HepG2 (cell line): Measurements from ENCODE around the gene YPEL3. TPM values are rescaled to one million over a fixed set of nuclear protein-coding genes. Genes with fewer than 3 reads are reported as not detected.

Experiments
- ARNT ChIP-seq: fragments of 450-650 bp; IDR thresholded peaks from 2 replicates; pipeline ENCODE4 v1.6.1; 2017
- BRCA1 ChIP-seq: sonication (generic); formaldehyde crosslinking; IDR thresholded peaks from 2 replicates; pipeline ENCODE4 v1.4.0; 2020; ENCODE audit warnings: missing genetic modification reagents
- FOXP1 ChIP-seq, 2 experiments: fragments of 450-650 bp in 1 of 2; IDR thresholded peaks; 2 replicates each; pipeline ENCODE4 v1.6.1; 2017 to 2018; ENCODE audit warnings: antibody characterized with exemption in 1 of 2
- HNRNPUL1 ChIP-seq: fragments of 200-400 bp; formaldehyde crosslinking; IDR thresholded peaks from 2 replicates; pipeline ENCODE4 v1.6.1; 2017; ENCODE audit warnings: low read depth, mild to moderate bottlenecking, low read length, moderate library complexity
- HOXA7 ChIP-seq: sonication (generic); formaldehyde crosslinking; IDR thresholded peaks from 2 replicates; pipeline ENCODE4 v1.8.1; 2022; ENCODE audit warnings: mild to moderate bottlenecking, missing genetic modification reagents, moderate library complexity
- NFAT5 ChIP-seq: sonication (generic); formaldehyde crosslinking; IDR thresholded peaks from 2 replicates; pipeline ENCODE4 v1.4.0; 2020; ENCODE audit warnings: missing genetic modification reagents
- NR2F2 ChIP-seq: IDR thresholded peaks from 2 replicates; pipeline ENCODE4 v1.6.1; 2012; ENCODE audit warnings: low read depth, inconsistent platforms, borderline replicate concordance
- NRL ChIP-seq: sonication (generic); formaldehyde crosslinking; IDR thresholded peaks from 2 replicates; pipeline ENCODE4 v1.5.0; 2020; ENCODE audit warnings: missing genetic modification reagents, mild to moderate bottlenecking, moderate library complexity, borderline replicate concordance
- RFX1 ChIP-seq: fragments of 450-650 bp; IDR thresholded peaks from 2 replicates; pipeline ENCODE4 v1.6.1; 2017
- ZBTB7B ChIP-seq: sonication (generic); formaldehyde crosslinking; IDR thresholded peaks from 2 replicates; pipeline ENCODE4 v1.4.0; 2020; ENCODE audit warnings: missing genetic modification reagents
- ZNF264 ChIP-seq: sonication (generic); formaldehyde crosslinking; IDR thresholded peaks from 2 replicates; pipeline ENCODE4 v1.4.0; 2020; ENCODE audit warnings: missing genetic modification reagents
- ZNF292 ChIP-seq: sonication (generic); formaldehyde crosslinking; IDR thresholded peaks from 2 replicates; pipeline ENCODE4 v1.8.1; 2022; ENCODE audit warnings: mild to moderate bottlenecking, low read depth, missing genetic modification reagents, borderline replicate concordance
- ZNF432 ChIP-seq: sonication (generic); formaldehyde crosslinking; IDR thresholded peaks from 2 replicates; pipeline ENCODE4 v1.5.0; 2020; ENCODE audit warnings: missing genetic modification reagents, mild to moderate bottlenecking, borderline replicate concordance
- ZNF451 ChIP-seq: sonication (generic); formaldehyde crosslinking; IDR thresholded peaks from 2 replicates; pipeline ENCODE4 v1.5.0; 2020; ENCODE audit warnings: mild to moderate bottlenecking, missing genetic modification reagents
- ZNF543 ChIP-seq: sonication (generic); formaldehyde crosslinking; IDR thresholded peaks from 2 replicates; pipeline ENCODE4 v1.4.0; 2020; ENCODE audit warnings: mild to moderate bottlenecking, missing genetic modification reagents
- ZNF557 ChIP-seq: sonication (generic); formaldehyde crosslinking; IDR thresholded peaks from 2 replicates; pipeline ENCODE4 v1.4.0; 2020; ENCODE audit warnings: missing genetic modification reagents
- ZNF609 ChIP-seq: sonication (generic); formaldehyde crosslinking; IDR thresholded peaks from 2 replicates; pipeline ENCODE4 v1.4.0; 2020; ENCODE audit warnings: mild to moderate bottlenecking, missing genetic modification reagents, borderline replicate concordance
- ZNF710 ChIP-seq: sonication (generic); formaldehyde crosslinking; IDR thresholded peaks from 2 replicates; pipeline ENCODE4 v1.5.0; 2020; ENCODE audit warnings: mild to moderate bottlenecking, missing genetic modification reagents, borderline replicate concordance
- polyA plus RNA-seq, 8 experiments: library from polyadenylated mRNA; depleted of rRNA in 3 of 8; stranded (reverse) in 7 of 8; unstranded in 1 of 8; fragments of >200 nt; fragmentation: Illumina TruSeq in 4 of 8; extraction: Trizol in 4 of 8; gene quantifications; 2 replicates each; pipeline versions ENCODE4 v1.2.1 to v1.2.3, GENCODE V29; 2011 to 2016; ENCODE audit warnings: low read depth in 4 of 8, missing spikeins in 1 of 8, mixed read lengths in 1 of 8; ENCODE audit not compliant: insufficient read depth in 1 of 8
- total RNA-seq, 5 experiments: library from RNA; depleted of rRNA; stranded (reverse); fragments of >200 nt; fragmentation: Illumina TruSeq; extraction: Trizol; gene quantifications; 2 replicates each; pipeline ENCODE4 v1.2.3, GENCODE V29; 2016; ENCODE audit warnings: low read depth in 1 of 5

YPEL3 gene
- total and polyA plus RNA-seq, 2 of the 13 experiments (the other 11 are each of a cell fraction or from before 2014, with no cell fraction given) = 5.4 to 47.0 TPM

GRCh38 chr16:30092373-30093010 lies 3.5 kb downstream of the YPEL3 start (continued):
- peak; percentile 17; the same call in 1 of the 2 replicates for TF ChIP-seq NFAT5
- peak; percentile 90; the same call in 1 of the 2 replicates for TF ChIP-seq ZNF543 (CRISPR knock-in tag)
- 0 out of 2 replicates have a peak, but pooled peaks have one; percentile 80 for TF ChIP-seq ZNF432 (CRISPR knock-in tag)
- peak; percentile 19; the same call in 1 of the 2 replicates for TF ChIP-seq ZNF292 (CRISPR knock-in tag)
- TF ChIP-seq BRCA1 (CRISPR knock-in tag) = peak; percentile 30
- peak; percentile 74 for TF ChIP-seq ZNF609 (CRISPR knock-in tag)
- TF ChIP-seq NRL = peak; percentile 62
- TF ChIP-seq HOXA7 = no peak
- TF ChIP-seq FOXP1 (IDR thresholded peaks at IDR 0.05) = no peak
- TF ChIP-seq FOXP1 (CRISPR knock-in tag; IDR thresholded peaks at IDR 0.05) = 0 out of 2 replicates have a peak, but pooled peaks have one; percentile 32
- TF ChIP-seq ZNF451 = no peak
- TF ChIP-seq ZBTB7B (CRISPR knock-in tag) = peak; percentile 95
- TF ChIP-seq RFX1 = no peak
- no peak for TF ChIP-seq HNRNPUL1
- TF ChIP-seq ZNF264 (CRISPR knock-in tag) = peak; percentile 73
- TF ChIP-seq ZNF557 = peak; percentile 73; the same call in 1 of the 2 replicates
- 0 out of 2 replicates have a peak, but pooled peaks have one; percentile 41 for TF ChIP-seq ZNF710 (CRISPR knock-in tag)
- TF ChIP-seq NR2F2 = no peak
- no peak for TF ChIP-seq ARNT
